Hepatocyte (in vitro differentiated cells): ENCODE measurements around the gene FBXW11. TPM values are rescaled to one million over a fixed set of nuclear protein-coding genes. Genes with fewer than 3 reads are reported as not detected.

ENCODE experiments used
- DNase-seq: peaks from one replicate; pipeline ENCODE4 v3.0.0-alpha.2; 2016; ENCODE audit warnings: low spot score
- H2AFZ ChIP-seq: fragments of 200-600 bp; sonication (generic); 2 replicates; pipeline ENCODE4 v1.6.0; 2016; ENCODE audit warnings: antibody characterized with exemption, mild to moderate bottlenecking
- H3K27ac ChIP-seq: fragments of 200-600 bp; sonication (generic); 2 replicates; pipeline ENCODE4 v1.5.1; 2016; ENCODE audit warnings: mild to moderate bottlenecking
- H3K27me3 ChIP-seq: fragments of 200-600 bp; sonication (generic); 2 replicates; pipeline ENCODE4 v1.6.1; 2016
- H3K36me3 ChIP-seq: fragments of 200-600 bp; sonication (generic); replicated peaks from 2 replicates; pipeline ENCODE4 v1.5.1; 2016; ENCODE audit warnings: low read depth; ENCODE audit not compliant: insufficient read depth
- H3K4me1 ChIP-seq: fragments of 200-600 bp; sonication (generic); 2 replicates; pipeline ENCODE4 v1.5.1; 2016; ENCODE audit warnings: mild to moderate bottlenecking, moderate library complexity; ENCODE audit not compliant: insufficient read depth
- H3K4me2 ChIP-seq: fragments of 200-600 bp; sonication (generic); 2 replicates; pipeline ENCODE4 v1.6.0; 2016
- H3K4me3 ChIP-seq: fragments of 200-600 bp; sonication (generic); 2 replicates; pipeline ENCODE4 v1.5.1; 2016; ENCODE audit warnings: mild to moderate bottlenecking
- H3K79me2 ChIP-seq: fragments of 200-600 bp; sonication (generic); 2 replicates; pipeline ENCODE4 v1.6.0; 2017; ENCODE audit warnings: mild to moderate bottlenecking
- H3K9me2 ChIP-seq: fragments of 200-600 bp; sonication (generic); replicated peaks from 2 replicates; pipeline ENCODE4 v1.6.0; 2017; ENCODE audit warnings: mild to moderate bottlenecking; ENCODE audit not compliant: insufficient read depth
- H3K9me3 ChIP-seq: fragments of 200-600 bp; sonication (generic); 2 replicates; pipeline ENCODE4 v1.5.1; 2016; ENCODE audit warnings: low read depth, mild to moderate bottlenecking
- H4K20me1 ChIP-seq: fragments of 200-600 bp; sonication (generic); 2 replicates; pipeline ENCODE4 v1.6.0; 2016; ENCODE audit warnings: mild to moderate bottlenecking; ENCODE audit not compliant: insufficient read depth, poor library complexity, severe bottlenecking
- EZH2 ChIP-seq: fragments of 200-600 bp; sonication (generic); IDR thresholded peaks from 2 replicates; pipeline ENCODE4 v1.6.1; 2016; ENCODE audit warnings: antibody characterized with exemption, mild to moderate bottlenecking, borderline replicate concordance
- EZH2phosphoT487 ChIP-seq: fragments of 200-600 bp; sonication (generic); IDR thresholded peaks from one replicate; pipeline ENCODE4 v1.6.1; 2018; ENCODE audit warnings: antibody characterized with exemption, mild to moderate bottlenecking, low read depth, moderate library complexity; ENCODE audit not compliant: unreplicated experiment, severe bottlenecking
- WGBS: methylation state at CpG from one replicate; pipeline ENCODE4 v1.1.6; 2016; ENCODE audit warnings: low lambda C conversion rate; ENCODE audit errors: missing lambda C conversion rate; 5-methylcytosine and 5-hydroxymethylcytosine counted together
- polyA plus RNA-seq: library from polyadenylated mRNA; unstranded; fragments of >200 nt; fragmentation: Nextera tagmentation; extraction: Ambion mirVana; gene quantifications from 2 replicates; pipeline ENCODE4 v1.2.1, GENCODE V29; 2016
- total RNA-seq: library from RNA; depleted of rRNA; stranded (reverse); fragments of >200 nt; gene quantifications from 2 replicates; pipeline ENCODE4 v1.2.3, GENCODE V29; 2014
- TF ChIP-seq, protein P1 (sequence below): fragments of 200-600 bp; sonication (generic); IDR thresholded peaks from 2 replicates; pipeline ENCODE4 v1.5.1; 2016; ENCODE audit warnings: antibody characterized with exemption, mild to moderate bottlenecking; ENCODE audit not compliant: poor library complexity

Gene FBXW11
- total and polyA plus RNA-seq, 2 experiments from 2014 or later = 38.0 to 73.4 TPM

DNA sequence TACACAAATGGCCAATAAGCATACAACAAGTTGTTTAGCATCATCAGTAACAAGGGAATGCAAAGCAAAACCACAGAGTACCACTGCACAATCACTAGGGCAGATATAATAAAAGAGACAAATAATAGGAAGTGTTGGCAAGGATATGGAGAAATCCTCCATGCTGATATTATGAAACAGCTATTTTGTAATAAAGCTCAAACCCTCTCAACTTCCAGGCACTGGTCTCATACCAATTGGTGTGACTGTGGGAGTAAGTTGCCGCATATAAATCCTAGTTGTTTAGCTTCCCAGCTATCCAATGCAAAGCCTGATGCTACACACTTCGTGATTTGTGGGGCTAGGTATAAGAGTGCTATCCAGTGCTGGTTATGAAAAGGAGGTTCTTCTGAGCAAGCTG lies 132.2 kb downstream of the FBXW11 start:
- 89% methylated on average over 2 of the region's 2 CpGs for WGBS
- H3K4me3 ChIP-seq = no peak overlapping the region
- H3K4me2 ChIP-seq = no peak overlapping the region
- no peaks in the 10 kb centered on the region for H3K9me2 ChIP-seq
- H3K27ac ChIP-seq = no peak overlapping the region
- H3K4me1 ChIP-seq = no peaks in the 10 kb centered on the region
- DNase-seq = no peak
- no peaks in the 10 kb centered on the region for H3K79me2 ChIP-seq
- no peak overlapping the region for H2AFZ ChIP-seq
- H3K27me3 ChIP-seq = no peaks in the 10 kb centered on the region
- H3K9me3 ChIP-seq = no peaks in the 10 kb centered on the region
- TF ChIP-seq EZH2 = no peak
- TF ChIP-seq EZH2phosphoT487 = no peak
- TF ChIP-seq, protein P1, sequence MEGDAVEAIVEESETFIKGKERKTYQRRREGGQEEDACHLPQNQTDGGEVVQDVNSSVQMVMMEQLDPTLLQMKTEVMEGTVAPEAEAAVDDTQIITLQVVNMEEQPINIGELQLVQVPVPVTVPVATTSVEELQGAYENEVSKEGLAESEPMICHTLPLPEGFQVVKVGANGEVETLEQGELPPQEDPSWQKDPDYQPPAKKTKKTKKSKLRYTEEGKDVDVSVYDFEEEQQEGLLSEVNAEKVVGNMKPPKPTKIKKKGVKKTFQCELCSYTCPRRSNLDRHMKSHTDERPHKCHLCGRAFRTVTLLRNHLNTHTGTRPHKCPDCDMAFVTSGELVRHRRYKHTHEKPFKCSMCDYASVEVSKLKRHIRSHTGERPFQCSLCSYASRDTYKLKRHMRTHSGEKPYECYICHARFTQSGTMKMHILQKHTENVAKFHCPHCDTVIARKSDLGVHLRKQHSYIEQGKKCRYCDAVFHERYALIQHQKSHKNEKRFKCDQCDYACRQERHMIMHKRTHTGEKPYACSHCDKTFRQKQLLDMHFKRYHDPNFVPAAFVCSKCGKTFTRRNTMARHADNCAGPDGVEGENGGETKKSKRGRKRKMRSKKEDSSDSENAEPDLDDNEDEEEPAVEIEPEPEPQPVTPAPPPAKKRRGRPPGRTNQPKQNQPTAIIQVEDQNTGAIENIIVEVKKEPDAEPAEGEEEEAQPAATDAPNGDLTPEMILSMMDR = no peak
- no peaks in the 10 kb centered on the region for H4K20me1 ChIP-seq
- no peaks in the 10 kb centered on the region for H3K36me3 ChIP-seq

DNA sequence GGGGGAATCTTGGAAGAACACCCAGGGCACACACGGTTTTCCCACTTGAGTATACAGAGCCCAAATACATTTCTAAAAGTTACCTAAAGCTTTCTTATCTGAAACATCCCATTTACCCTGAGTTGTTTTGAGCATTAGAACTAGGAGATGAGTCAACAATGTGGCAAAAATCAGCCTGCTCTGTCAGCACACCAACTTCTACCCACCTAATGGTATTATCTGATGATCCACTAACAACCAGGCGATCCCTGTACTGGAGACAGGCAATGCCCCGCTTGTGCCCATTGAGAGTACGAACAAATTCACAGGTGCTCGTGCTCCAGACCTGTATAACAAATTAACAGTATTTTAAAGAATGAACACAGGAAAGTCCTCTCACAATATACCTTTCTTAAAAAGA lies 133.8 kb downstream of the FBXW11 start:
- Histone ChIP-seq H3K79me2 (no peaks in the 10 kb centered on the region), H3K4me3 (no peak overlapping the region), H2AFZ (no peak overlapping the region), H3K4me2 (no peak overlapping the region), H3K4me1 (no peaks in the 10 kb centered on the region), H3K9me3 (no peaks in the 10 kb centered on the region), H3K36me3 (no peaks in the 10 kb centered on the region), H4K20me1 (no peaks in the 10 kb centered on the region), H3K27me3 (no peaks in the 10 kb centered on the region), H3K27ac (no peak overlapping the region), H3K9me2 (no peaks in the 10 kb centered on the region)
- DNase-seq = no peak
- WGBS = 93% methylated on average over 5 of the region's 5 CpGs
- TF ChIP-seq EZH2 (no peak), EZH2phosphoT487 (no peak)
- TF ChIP-seq, protein P1 = no peak

DNA sequence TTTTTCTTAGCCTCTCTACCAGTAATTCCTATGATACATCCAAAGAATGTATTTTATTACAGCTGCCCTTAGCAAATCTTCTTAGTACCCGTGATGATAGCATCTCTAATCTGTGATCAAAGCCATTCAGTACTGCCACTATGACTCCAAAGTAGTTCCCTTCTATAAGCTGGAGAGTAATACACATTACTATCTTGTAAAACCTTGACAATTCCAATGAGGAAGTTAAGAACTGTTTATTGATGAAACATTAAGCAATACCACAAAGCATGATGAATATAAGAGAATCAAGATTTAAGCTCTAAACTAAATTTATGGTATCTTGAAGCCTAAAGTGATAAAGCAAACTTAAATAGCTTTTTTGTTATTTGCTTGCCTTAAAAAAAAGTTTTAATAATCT lies 134.7 kb downstream of the FBXW11 start:
- Histone ChIP-seq H3K4me3 (no peak overlapping the region), H3K27me3 (no peaks in the 10 kb centered on the region), H3K36me3 (no peaks in the 10 kb centered on the region), H3K79me2 (no peaks in the 10 kb centered on the region), H3K9me2 (no peaks in the 10 kb centered on the region), H3K4me2 (no peak overlapping the region), H3K9me3 (no peaks in the 10 kb centered on the region), H4K20me1 (no peaks in the 10 kb centered on the region), H2AFZ (no peak overlapping the region), H3K4me1 (no peaks in the 10 kb centered on the region), H3K27ac (no peak overlapping the region)
- 66% methylated on average over 1 of the region's 1 CpG for WGBS
- TF ChIP-seq EZH2phosphoT487 = no peak
- TF ChIP-seq EZH2 = no peak
- TF ChIP-seq, protein P1 = no peak
- no peak for DNase-seq

DNA sequence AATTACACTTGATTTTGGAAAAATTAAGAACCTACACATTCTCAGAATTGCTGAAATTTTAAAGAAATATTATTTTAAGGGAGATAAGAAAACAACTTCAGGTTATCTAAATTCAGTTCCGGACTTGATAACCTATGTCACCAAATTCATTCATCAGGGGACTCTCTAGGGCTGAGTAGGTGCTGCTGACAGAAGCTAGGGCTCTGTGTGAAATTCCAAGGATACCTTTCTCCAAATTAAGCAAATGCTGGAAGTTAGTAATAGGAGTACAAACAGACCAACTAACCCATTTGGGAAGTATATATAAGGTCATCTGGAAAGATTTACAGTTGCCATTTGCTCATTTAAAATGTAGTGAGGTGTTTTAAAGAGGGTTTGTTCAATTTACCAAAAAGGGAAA lies 136.5 kb downstream of the FBXW11 start:
- DNase-seq = no peak

More for the DNA sequence above, 136.5 kb downstream of the FBXW11 start:
- no peaks in the 10 kb centered on the region for H3K4me1 ChIP-seq
- no peak overlapping the region for H3K4me3 ChIP-seq
- H4K20me1 ChIP-seq = peaks cover 1% of the 10 kb centered on the region
- H3K9me3 ChIP-seq = no peaks in the 10 kb centered on the region
- no peaks in the 10 kb centered on the region for H3K9me2 ChIP-seq
- WGBS = 68% methylated on average over 1 of the region's 1 CpG
- TF ChIP-seq, protein P1 = no peak
- H3K79me2 ChIP-seq = no peaks in the 10 kb centered on the region
- no peak overlapping the region for H2AFZ ChIP-seq
- no peaks in the 10 kb centered on the region for H3K36me3 ChIP-seq
- no peaks in the 10 kb centered on the region for H3K27me3 ChIP-seq
- no peak overlapping the region for H3K27ac ChIP-seq
- no peak overlapping the region for H3K4me2 ChIP-seq
